ENCODE data around the gene DBN1. TPM values are rescaled to one million over a fixed set of nuclear protein-coding genes. Genes with fewer than 3 reads are reported as not detected.
A peak's percentile ranks its signal among the peaks of the same experiment; 100 is the strongest.

DBN1 gene
- total RNA-seq, 1 donor from 2014 or later = 41.1 TPM

DNA sequence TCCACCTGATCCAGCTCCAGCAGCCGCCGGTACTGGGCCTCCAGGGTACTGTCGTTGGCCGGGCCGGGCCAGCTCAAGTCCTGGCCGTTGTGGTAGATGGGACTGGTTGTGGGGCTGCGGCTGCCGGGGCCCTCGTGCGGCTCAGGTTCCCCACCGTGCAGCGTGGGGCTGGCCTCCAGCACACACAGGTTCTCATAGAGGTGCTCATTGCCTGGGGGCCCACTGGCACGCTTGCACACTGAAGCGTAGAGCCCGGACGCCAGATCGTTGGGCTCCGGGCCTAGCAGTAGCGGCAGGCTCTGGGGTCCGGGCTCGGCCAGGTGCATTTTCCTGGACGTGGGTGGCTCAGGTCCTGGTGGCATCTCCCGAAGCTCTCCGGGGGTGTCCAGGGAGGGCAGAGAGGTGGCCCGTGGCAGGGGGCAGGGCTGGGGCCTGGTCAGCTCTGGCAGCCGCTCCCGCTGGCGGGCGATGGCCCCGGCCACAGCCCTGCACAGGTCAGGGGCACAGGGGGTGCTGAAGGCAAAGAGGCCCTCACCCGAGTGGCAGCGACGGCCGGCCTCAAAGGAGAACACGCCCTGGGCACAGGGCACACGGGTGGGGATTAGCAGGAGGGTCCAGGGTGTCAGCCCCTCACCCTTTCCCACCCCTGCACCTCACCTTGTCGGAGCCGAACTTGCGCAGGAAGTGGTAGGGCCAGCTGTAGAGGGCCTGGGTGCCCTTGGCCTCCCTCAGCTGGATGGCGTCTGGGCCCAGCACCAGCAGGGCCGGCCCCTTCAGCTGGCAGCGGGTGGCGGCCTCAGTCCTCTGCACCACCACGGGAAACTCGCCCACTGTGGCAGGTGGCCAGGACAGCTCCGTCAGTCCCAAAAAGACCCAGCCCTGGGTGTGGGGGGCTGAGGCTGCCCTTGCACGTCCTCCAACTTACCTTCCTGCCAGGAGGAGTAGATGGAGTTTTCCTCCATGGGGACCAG is 30.9 kb upstream of the DBN1 start:
- no peak for DNase-seq

DNA sequence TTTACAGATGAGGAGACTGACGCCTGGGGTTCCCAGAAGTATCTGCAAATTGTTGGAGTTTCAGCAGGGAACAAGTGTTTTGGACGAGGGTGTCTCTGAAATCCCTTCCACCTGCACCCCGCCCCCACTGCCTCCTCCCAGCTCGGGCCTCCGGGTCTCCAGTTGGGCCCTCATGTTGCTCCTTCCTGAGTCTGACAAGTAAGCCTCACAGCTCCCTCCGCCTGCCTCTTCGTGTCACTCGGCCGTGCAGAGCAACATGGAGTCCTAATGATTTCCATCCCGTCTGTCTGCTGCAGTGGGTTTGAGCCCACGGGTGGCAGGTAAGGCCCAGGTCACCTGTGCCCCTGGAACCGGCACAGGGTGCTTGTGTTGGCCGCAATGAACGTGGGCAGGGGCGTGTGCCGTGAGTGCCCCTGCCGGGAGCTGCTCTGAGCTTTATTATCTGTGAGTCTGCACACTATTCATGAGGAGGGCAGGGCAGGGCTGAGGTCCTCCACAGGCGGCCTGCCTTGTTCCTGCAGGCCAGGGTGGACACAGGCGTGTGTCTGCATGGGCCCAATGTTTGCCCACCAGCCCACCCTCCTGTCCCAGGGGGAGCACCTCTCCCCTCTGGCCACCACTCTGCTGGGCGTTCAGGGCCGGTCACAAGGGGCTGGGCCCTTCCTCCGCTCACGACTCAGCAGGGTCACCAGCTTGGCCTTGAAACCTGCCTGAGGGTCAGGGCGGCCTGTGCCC is 30.1 kb upstream of the DBN1 start:
- DNase-seq = no peak

DNA sequence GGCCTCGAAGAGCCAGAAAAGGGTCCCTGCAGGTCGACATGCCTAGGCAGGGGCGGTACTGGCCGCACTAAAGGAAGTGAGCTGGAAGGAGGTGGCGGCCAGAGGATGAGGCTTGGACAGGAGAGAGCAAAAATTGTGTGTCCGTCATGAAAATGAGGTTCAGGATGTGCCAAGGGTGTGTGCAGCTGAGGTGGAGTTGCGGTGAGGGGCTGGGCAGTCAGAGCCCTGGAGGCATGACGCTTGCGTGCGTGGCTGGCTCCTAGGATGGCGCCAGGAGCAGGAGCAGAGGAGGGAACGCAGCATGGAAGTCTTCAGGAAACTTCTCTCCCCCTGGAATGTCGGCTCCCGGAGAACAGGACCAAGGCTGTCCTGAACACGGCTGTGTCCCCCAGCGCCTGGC is 29.5 kb upstream of the DBN1 start:
- no peak for DNase-seq

DNA sequence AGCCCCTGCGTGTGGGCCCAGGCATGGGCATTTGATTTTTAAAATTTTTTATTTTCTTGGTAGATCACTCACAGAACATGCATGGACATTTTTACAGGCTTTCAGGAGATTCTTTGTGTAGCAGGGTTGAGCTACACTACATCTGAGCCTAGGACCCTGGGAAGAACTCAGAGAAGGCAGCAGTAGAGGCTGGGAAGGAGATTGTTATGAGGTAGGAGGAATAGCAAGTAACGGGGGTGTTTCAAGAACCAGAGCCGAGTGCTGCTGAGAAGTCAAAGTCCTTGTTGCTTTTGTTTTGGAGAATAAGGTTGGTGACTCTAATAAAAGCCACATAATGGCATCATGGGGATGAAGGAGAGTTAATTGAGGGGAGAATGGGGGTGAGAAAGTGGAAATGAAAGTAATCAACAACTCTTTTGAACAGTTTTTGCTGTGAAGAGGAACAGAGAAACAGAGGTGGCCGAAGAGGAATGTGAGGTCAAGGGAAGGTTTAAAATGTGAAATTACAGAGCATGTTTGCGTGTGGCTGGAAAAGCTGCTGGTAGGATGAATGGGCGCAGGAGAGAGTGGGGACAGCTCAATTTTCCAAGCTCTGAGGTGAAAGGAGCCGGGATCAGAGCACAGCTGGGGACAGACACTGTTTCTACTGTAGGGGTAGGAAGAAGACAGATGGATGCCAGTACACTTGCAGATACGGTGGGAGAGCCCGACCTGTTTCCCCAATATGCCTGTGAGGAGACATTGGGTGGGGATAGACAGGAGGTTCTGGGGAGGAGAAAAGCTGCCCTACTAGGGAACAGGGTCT is 28.6 kb upstream of the DBN1 start:
- DNase-seq = no peak

DNA sequence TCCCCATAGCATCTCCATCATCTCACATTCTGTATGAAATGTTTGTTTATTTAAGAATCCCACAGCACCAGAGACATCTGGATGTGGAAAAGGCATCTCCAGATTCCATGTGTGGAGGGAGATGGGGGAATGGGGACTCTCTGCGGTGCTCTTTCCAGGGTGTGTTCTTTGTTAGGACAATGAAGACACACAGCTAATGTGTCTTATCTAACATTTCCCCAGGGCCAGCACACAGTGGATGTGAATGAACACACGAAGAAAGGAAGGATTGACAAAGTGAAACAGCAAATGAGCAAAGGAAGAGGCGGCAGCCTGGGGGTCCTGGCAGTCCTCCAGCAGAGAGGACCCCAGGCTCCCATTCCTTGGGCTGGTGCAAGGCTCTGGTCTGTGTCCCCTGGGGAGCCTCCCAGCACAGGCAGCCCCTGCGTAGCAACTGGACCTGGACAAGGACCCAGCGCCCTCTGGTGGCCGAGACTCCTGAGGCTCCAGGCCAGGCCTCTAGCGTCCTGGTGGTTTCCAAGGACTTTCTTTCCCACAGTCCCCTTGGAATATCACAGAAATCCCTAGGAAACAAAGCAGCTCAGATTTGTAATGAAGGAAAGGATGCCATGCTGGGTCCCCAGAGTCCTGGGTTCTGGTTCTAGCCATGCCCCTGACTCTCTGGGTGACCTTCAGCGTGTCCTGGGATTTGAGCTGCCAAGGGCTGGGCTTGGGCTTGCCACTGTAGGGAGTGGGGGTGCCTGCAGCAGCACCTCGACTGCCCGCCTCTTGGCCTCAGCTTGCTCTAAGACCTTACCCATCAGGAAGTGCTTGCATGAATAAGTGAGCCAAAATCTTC is 27.5 kb upstream of the DBN1 start:
- peak; percentile 53 for DNase-seq

DNA sequence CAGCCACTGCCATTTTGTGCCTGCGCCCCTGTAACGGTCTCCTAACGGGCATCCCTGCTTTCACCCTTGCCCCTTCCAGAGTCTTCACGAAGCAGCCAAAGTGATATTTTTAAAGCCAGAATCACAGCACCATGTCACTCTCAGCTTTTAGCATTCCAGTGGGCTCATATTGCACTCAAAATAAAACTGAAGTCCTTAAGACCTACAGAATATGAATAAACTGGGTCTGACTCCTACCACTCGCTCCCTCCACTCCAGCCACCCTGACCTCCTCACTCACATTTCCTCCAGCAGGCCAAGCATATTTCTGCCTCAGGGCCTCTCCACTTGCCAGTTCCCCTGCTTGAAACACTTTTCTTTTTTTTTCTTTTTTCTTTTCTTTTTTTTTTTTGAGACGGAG is 26.4 kb upstream of the DBN1 start:
- no peak for DNase-seq

DNA sequence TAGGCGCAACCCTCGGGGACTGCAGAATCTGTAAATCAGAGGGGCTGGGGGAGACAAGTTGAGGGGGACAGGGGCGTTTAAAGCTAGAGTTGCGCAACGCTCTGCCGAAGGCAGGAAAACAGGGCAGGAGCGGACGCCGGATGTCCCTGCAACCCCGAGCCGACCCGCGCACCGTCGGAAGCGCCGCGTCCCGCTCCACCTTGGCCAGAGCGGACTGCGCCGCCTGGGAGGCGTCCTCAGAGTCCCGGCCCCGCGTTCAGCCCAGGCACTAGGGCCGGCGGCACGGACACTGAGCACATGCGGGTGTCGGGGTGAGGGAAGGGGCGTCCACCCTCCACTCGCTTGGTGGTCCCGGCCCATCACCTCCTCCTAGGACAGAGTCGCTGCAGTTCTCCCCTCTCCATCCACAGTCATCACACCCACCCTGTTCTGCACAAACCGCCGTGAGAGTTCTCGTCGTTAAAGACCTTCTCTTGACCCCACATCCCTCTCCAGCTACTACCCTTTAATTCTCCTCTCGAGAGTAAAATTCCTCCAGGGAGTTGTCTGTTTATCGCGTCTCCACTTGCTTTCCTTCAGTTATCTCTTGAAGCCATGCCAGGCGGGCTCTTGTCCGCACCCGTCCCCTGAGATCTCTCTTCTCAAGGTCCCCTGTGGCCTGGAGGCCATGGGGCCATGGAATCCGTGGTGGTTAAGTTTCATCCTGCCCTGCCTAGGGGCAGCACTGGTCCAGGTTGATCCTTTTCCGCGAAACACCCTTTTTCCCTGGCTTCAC is 24.8 kb upstream of the DBN1 start:
- no peak for DNase-seq

DNA sequence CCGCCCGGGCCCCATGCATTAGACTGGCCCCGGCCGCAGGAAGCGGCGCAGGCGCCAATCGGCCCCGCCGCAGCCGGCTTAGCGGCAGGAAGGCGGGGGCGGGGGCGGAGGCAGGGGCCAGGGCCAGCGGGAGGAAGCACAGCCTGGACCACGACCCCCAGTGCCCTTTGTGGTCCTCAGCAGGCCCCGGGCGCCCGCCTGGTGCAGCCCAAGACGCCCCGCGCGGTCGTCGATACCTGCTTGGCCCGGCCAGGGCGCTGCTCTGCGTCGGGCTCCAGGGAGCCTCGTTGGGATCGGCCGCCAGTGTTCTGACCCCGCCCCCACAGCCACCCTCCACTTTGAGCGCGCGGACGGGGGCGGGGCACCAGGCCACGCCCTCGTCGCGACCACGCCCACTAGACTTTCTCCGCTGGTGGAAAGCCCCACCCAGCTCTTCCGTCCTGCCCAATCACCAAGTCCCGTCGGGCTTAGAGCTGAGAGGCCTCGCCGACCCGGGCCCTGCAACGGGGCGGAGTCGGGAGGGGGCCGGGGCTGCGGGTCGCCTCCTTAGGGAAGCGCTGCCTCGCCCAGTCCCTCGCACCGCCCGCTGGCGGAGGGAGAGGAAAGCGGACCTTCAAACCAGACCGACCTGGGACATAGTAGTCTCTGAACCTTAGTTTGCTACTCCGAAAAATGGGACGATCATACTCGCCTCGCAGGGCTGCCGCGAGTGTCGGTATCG is 24.0 kb upstream of the DBN1 start, which contains the start of gene PDLIM7:
TSS of gene PDLIM7 (minus strand) at position 313 of the 721 bp plus-strand sequence. CDS start 1,092 bp downstream, outside the sequence.
- DNase-seq = peak; percentile 98

DNA sequence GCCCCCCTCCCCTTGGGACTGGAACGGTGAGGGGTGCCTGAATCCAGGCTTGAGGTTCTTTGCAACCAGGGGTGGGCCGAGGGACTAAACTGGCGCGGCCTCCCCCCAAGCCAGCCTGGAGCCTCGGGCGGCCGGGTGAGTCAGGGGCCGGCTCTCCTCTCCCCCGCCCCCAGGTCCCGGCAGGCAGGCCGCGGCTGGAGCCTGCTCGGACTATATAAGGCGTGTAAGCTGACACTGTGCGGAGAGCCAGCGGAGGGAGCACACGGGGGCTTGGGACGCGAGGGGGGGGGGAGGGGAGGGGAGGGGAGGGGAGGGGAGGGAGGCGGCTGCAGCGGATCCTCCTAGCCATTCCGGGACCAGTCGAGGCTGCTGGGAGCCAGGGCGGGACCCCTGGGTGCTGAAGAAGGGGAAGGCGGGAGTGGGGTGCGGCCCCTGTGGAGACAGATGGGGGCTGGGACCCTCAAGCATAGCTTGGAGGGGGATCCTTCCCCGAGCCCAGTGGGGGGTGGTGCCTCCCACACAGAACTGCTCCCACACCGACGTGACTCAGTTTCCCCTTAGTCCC is 23.4 kb upstream of the DBN1 start:
- peak; percentile 75 for DNase-seq

DNA sequence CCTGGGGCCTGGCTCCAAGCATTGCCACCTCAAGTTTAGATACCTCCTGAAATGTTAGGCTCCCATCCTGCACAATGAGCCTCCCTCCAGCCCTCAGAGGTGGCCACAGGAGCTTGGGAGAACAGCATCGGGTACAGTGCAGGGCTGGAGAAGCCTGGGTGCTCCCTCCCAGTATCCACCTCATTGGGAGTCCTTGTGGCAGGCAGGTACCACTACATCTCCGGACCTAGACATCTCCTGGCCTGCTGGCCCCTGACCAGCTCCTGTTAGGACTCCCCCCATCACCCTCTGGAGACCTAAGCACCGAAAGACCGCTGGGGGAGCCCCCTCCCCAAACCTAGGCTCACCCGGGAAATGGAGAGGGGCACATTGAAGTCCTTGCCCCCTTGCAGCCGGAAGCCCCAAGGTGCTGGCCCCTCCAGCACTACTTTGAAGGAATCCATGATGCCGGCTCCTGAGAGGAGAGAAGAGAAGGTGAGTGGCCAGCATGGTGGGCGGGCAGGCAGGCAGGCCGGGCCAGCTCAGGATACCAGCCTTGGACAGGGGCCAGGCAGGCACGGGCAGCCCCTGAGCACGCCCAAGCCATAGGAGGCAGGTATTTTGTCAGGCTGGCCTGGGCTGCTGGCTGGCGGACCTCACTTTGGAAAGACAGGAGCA is 22.8 kb upstream of the DBN1 start:
- DNase-seq = no peak

DNA sequence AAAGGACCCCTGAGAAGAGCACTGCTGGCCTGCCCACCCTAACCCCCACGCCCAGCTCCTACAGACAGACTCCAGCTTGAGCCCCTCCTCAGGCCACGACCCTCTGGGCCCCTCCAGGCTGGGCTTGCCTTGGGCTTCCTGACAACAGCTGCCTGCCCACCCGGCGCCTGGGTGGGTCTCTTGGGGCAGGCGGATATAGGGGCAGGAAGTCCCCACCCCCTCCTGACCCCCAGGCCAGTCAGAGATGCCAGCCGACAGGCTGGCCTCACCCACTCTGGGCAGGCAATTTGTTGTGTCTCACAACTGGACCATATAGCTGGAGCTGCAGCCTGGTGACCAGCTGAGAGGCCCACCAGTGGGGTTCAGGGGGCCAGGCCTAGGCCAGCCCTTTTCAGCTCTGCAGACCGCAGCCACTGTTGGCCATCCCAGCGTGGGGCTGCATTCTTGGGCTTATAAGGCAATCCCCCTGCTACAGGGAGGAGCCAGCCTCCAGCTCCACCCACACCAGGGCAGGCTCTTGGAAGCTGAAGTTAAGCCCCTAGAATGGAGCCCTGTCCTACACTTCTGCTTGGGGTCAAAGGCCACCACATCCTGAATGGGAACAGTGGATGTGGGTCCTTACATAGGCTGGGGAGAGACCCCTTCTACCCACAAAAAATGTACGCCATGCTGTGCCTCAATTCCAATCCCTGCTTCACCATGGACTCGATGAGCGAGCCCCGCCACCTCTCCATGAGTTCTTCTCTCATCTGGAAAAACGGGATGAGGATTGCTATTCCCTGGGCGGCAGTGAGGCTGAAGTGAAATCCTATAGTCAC is 22.0 kb upstream of the DBN1 start:
- peak; percentile 63 for DNase-seq

DNA sequence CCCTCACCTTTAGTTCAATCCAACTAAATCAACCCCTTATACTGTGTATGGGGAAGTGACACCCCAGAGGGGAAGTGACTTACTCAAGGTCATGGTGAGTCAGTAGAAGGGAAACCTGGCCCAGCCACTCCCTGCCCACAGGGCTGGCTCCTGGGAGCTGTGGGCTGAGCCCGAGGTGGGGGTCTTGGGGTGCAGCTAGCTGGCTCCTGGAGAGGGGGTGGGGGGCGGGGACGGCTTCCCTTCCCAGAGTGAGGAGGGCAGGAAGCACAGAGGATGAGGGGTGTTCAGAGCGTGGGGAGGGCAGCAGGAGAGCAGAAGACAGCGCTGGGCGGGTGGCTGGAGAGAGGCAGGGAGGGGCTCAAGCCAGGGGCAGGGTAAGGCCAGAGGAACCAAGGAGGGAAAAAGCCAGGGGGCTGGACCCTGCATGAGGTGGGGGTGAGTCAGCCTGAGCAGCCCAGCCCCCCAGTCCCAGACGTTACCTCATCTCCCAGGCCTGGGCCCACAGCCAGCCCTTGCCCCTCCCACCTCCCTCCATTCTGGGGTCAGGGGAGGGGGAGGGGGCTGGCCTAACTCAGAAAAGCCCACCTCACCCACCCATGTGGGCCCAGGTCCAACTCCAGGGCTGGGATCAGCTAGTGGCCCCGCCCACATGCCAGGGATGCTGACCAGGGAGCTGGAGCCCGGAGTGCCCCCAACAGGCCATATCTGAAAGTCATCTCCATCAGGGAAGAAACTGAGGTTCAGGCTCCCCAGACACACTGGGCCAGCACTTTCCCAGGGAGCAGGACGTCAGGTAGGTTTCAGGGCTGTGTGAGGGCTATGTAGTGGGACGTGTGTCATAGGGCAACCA is 21.1 kb upstream of the DBN1 start:
- DNase-seq = peak; percentile 51

DNA sequence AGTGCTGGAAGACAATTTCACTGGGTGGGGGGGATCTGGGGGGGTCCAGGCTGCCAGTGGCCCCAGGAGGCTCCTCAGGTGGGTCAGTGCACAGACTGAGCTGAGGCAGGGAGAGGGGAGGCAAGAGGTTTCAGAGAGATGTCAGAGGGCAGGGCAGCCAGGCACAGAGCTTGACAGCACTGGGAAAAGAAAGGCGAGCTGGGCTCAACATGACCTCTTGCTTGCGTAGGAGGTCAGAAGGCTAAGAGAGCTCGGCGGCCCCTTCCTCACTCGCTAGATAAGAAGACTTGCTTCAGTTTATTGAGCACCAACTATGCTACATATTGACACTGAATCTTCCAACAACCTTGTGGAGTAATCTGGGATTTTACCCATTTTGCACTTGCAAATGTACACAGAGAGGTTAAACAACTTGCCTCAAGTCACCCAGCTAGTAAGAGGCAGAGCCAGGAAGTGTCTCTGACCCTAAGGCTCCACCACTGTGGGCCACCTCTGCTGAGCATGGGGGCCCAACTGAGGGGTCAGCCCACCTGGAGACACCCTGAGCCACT is 20.4 kb upstream of the DBN1 start:
- DNase-seq = no peak

DNA sequence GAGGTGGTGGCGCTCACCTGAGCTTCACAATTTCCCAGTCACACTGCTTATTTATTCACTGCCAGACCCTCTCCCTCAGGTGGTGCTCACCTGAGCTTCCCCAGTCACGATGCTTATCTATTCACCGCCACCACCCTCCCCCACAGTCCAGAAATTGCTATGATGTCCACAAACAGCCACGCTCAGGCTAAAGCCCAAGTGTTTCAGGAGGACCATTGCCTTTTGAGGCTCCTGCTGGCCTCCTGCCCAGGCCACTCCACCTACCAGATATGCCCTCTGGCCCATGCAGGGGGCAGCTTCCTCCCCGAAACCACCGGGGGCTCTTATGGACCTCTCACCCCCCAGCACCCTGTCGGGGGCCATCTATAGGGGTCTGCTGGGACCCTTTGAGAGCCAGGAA is 19.4 kb upstream of the DBN1 start:
- DNase-seq = no peak

DNA sequence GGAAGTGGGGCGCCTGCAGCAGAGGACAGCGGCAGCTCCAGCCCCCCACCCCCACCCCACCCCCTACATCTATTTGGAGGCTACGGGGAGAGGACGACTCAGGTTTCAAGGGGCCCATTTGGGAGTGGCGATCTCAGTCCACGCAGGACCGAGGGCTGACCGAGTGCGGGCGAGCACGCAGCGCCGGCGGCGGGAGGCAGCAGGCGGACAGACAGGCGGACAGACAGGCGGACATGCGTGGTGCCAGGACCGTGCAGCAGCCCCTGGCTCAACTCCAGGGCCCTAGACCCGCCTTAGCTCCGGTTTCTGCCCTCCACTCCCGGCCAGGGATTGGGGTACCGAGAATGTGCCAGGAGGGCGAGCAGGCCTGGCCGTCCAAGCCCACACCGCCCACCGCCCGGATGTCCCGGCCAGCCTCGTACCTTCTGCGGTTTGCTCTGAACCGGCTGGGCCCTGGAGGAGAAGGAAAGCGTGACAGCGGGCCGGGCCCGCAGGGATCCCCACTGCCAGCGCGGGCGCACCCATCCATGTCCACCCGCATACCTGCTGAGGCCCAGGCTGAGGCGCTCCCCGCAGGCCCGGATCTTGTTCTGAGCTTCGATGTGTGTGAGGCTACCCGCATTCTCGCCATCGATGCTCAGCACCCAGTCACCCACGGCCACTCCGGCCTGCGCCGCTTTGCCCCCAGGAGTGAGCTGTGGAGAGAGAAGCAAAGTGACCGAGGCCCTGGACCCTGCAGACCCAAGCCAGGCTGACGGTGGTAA is 18.7 kb upstream of the DBN1 start:
- no peak for DNase-seq

DNA sequence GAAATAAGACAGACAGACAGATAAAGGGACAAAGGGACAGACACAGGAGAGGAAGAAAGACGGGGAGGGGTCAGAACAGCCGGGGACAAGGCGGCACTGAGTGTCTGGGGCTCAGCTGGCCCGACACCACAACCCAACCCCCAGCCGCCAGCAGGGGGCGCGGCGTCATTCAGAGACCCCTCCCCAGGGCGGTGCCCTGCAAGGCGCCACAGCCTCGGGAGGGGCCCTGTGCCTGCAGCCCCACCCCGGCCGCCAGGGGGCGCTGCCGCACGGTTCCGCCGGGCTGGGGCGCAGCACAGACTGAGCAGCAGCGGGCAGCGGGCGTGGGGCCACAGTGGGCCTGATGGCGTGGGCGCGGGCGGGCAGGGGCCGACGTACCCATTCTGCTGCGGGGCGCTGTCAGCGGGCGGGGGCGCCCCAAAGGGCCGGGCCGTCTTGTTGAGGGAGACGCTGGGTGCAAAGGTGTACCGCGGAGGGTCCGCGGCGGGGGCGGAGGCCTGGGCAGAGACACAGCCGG is 18.1 kb upstream of the DBN1 start:
- no peak for DNase-seq
